Ramos (cell line): Measurements from ENCODE around the gene USF1.

Source experiments
- in situ Hi-C: fragments of 300-500 bp; cut with MboI; formaldehyde crosslinking; loops from one replicate; pipeline ENCODE4 v1.14.3; 2022; ENCODE audit warnings: low sequenced_read_pairs; ENCODE audit not compliant: unreplicated experiment

The USF1 gene

DNA sequence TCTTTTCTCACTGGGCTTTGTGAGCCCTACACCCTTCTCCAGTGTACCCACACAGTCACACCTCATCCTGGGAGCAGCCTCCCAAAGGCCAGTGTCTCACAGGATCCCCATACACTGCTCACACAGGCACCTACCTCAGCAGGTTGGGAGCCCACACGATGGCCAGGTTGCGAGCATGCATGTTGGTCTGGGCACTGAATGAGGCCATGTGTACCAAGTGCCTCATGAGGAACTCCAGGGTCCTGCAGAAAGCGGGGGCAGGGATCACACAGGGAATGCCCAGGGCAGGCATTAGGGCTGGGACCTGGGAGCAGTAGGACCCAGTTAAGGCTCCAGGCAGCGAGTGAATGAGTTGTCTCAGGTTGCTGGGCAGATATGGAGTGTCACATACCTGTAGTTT lies 8.5 kb upstream of the USF1 start:
- in situ Hi-C loops = no loop called here

- in situ Hi-C loops = no loop called here
Measured at GRCh38 chr1:161052899-161053298, 7.1 kb upstream of the USF1 start.

DNA sequence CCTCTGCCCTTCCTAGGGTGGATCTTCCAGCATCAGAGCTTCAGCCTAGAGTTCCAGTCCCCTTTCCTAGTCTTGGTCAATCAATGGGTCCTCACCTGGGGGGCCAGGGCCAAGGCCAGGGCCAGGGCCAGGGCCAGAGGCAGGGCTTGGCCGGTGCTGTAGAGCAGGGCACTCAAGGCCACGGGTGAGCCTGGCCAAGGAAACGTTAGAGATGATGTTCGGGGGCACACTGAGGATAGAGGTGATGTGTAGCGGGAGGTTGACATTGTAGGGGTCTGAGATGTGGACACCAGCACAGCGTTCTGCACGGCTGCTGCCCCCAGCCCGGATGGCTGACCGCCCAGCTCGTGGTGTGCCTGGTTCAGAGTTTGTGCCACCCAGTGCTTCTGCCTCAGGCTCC lies 5.4 kb upstream of the USF1 start:
- in situ Hi-C loops = no loop called here

GRCh38 chr1:161048949-161049722 lies 3.4 kb upstream of the USF1 start:
- in situ Hi-C loops = loop anchor here (25.0 kb wide), 1 partner anchor 663 kb away; the partner anchor contains the start of genes FCRLA and FCRLB

GRCh38 chr1:161047436-161048420 lies 2.0 kb upstream of the USF1 start:
- in situ Hi-C loops = loop anchor here (25.0 kb wide), 1 partner anchor 665 kb away; the partner anchor contains the start of genes FCRLA and FCRLB

DNA sequence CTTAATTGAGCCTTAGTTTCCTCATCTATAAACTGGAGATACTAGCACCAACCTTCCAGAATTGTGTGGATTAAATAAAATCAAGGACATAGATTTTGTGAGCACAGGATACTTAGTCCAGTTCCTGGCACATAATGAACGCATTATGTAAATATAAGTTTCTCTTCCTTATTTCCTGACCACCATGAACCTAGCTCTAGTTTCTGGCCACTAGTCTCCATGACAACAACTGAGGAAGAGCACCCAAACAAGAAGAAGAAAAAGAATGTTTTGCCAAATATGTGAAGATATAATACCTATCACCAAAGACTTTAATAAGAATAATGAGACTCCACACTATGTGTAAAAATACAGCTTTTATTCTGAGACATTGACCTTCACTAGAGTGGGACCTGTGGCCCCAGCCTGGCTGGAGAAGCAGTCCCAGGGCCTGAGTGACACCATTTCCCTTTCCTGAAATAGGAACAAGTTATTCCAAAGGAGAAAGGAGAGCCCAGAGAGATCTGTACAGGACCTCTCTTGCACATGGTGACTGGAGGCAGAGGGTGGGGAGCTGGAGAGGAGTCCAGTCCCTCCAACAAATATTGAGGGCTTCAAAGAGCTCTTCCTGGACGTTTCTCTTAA lies 940 bp upstream of the USF1 start:
- in situ Hi-C loops = loop anchor here (25.0 kb wide), 1 partner anchor 666 kb away; the partner anchor contains the start of genes FCRLA and FCRLB

- in situ Hi-C loops = loop anchor here (25.0 kb wide), 1 partner anchor 667 kb away; the partner anchor contains the start of genes FCRLA and FCRLB
Measured at GRCh38 chr1:161044908-161045735, 655 bp downstream of the USF1 start.

GRCh38 chr1:161044535-161044907 lies 1.3 kb downstream of the USF1 start:
- in situ Hi-C loops = loop anchor here (25.0 kb wide), 1 partner anchor 668 kb away; the partner anchor contains the start of genes FCRLA and FCRLB

DNA sequence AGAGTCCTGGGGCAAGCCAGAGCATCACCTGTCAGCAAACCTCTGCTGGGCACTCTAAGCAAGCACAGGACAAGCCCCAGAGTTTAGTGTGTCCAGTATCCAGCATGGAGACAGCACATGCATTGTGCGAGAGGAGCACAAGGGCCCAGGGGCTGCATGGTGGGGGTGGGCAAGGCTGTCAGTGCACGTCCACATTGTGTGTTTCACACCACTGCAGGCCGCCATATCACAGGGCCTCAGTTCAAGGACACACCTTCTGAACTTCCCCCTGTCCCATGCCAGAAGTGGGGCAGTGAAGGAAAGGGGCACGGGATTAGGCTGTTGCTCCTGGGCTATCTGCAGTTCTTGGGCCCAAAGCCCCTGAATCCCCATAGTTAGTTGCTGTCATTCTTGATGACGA lies 6.2 kb downstream of the USF1 start:
- in situ Hi-C loops = loop anchor here (25.0 kb wide), 1 partner anchor 673 kb away; the partner anchor contains the start of genes FCRLA and FCRLB

DNA sequence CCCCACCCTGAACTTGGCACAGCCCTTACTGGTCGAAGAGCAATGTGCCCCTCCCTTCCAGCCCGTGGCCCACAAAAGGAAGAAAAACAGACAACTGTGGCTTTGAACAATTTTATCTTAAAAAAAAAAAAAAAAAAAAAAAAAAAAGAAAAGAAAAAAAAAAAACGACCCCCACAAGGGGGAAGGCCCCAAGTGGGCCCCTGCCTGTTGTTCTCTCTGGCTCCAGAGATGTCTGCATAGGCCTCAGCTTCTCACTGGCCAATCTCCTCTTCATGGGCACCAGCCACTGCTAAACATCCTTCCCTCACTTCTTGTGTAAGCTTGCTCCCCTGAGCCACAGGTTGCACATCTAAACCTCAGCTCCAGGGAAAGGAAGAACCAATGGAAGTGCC lies 6.6 kb downstream of the USF1 start:
- in situ Hi-C loops = loop anchor here (25.0 kb wide), 1 partner anchor 673 kb away; the partner anchor contains the start of genes FCRLA and FCRLB

- in situ Hi-C loops = loop anchor here (25.0 kb wide), 1 partner anchor 674 kb away; the partner anchor contains the start of genes FCRLA and FCRLB
Measured at GRCh38 chr1:161038523-161039153, 7.1 kb downstream of the USF1 start, which contains the start of gene TSTD1. Gene TSTD1 (minus strand): TSS chr1:161038964. CDS start chr1:161038889, 75 bp downstream.

- in situ Hi-C loops = loop anchor here (25.0 kb wide), 1 partner anchor 674 kb away; the partner anchor contains the start of genes FCRLA and FCRLB
Measured at GRCh38 chr1:161037661-161038522, 7.9 kb downstream of the USF1 start.

DNA sequence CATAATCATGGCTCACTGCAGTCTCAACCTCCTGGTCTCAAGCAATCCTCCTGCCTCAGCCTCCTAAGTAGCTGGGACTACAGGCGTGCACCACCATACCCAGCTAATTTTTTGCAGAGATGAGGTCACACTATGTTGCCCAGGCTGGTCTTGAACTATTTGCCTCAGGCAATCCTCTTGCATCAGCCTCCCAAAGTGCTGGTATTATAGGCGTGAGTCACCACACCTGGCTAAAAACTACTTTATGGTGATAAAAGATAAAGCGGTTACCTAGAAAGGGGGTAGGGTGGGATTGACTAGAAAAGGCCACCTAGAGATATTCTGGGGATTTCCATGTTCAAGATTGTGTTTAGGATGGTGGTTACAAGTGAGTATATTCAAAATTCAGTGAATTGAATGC lies 12.0 kb downstream of the USF1 start:
- in situ Hi-C loops = loop anchor here (25.0 kb wide), 1 partner anchor 679 kb away; the partner anchor contains the start of genes FCRLA and FCRLB

GRCh38 chr1:161032409-161032808 lies 13.4 kb downstream of the USF1 start:
- in situ Hi-C loops = loop anchor here (25.0 kb wide), 1 partner anchor 680 kb away; the partner anchor contains the start of genes FCRLA and FCRLB

GRCh38 chr1:161031874-161032273 lies 13.9 kb downstream of the USF1 start:
- in situ Hi-C loops = loop anchor here (25.0 kb wide), 1 partner anchor 680 kb away; the partner anchor contains the start of genes FCRLA and FCRLB

- in situ Hi-C loops = loop anchor here (25.0 kb wide), 1 partner anchor 683 kb away; the partner anchor contains the start of genes FCRLA and FCRLB
Measured at GRCh38 chr1:161029466-161029865, 16.3 kb downstream of the USF1 start.

DNA sequence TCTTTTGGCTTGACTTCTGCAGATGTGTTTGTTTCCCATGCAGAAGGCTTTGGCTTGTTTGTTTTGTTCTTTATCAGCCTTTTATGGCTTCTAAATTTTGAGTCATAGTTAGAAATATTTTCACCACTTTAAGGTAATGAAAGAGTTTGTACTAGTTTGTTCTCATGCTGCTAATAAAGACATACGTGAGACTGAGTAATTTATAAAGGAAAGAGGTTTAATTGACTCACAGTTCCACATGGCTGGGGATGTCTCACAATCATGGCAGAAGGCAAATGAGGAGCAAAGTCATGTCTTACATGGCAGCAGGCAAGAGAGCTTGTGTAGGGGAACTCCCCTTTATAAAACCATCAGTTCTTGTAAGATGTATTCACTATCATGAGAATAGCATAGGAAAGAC lies 18.8 kb downstream of the USF1 start:
- in situ Hi-C loops = loop anchor here (25.0 kb wide), 1 partner anchor 685 kb away; the partner anchor contains the start of genes FCRLA and FCRLB
